OCI-LY7 (cell line): Measurements from ENCODE around the gene ASIP. TPM values are rescaled to one million over a fixed set of nuclear protein-coding genes. Genes with fewer than 3 reads are reported as not detected.
"Not testable (repeated sequence)": the region's sequence is repeated elsewhere in the genome, so short reads cannot be mapped to it uniquely, and the experiment has no call there.

Source experiments
- BruUV-seq: library from RNA; stranded (reverse); fragments of 400-500 nt; replicated peaks from 2 replicates; lab custom pipeline; 2021; lab: Mats Ljungman, UMichigan
- CTCF ChIA-PET: fragments of 300-600 bp; sonication (Branson Sonifier 250); formaldehyde crosslinking; loops from one replicate; lab custom pipeline; 2022; ENCODE audit warnings: antibody characterized with exemption; ENCODE audit not compliant: unreplicated experiment; lab: Charles Lee
- POLR2A ChIA-PET: fragments of 300-600 bp; sonication (Branson Sonifier 250); formaldehyde crosslinking; loops from one replicate; lab custom pipeline; 2022; ENCODE audit warnings: antibody characterized with exemption; lab: Charles Lee
- DNase-seq: peaks from one replicate; pipeline ENCODE4 v3.0.0-alpha.2; 2015; ENCODE audit warnings: low spot score
- H2AFZ ChIP-seq: fragments of 200-600 bp; sonication (generic), shearing (Covaris generic); 2 replicates; pipeline ENCODE4 v1.6.1; 2014; ENCODE audit warnings: mild to moderate bottlenecking, antibody characterized with exemption, low read length, moderate library complexity
- H3K27ac ChIP-seq: fragments of 200-600 bp; sonication (generic); 2 replicates; pipeline ENCODE4 v1.5.1; 2014; ENCODE audit warnings: mixed run types, low read depth, mild to moderate bottlenecking, moderate library complexity, low read length, inconsistent platforms; ENCODE audit not compliant: poor library complexity, severe bottlenecking
- H3K36me3 ChIP-seq: fragments of 200-600 bp; sonication (generic); 2 replicates; pipeline ENCODE4 v1.6.1; 2014; ENCODE audit warnings: mild to moderate bottlenecking, antibody characterized with exemption, low read length, moderate library complexity, mixed read lengths; ENCODE audit not compliant: insufficient read depth
- H3K4me1 ChIP-seq: fragments of 200-600 bp; sonication (generic); 2 replicates; pipeline ENCODE4 v1.5.1; 2014; ENCODE audit warnings: mild to moderate bottlenecking, low read length; ENCODE audit not compliant: insufficient read depth, poor library complexity, severe bottlenecking
- H3K4me2 ChIP-seq: fragments of 200-600 bp; sonication (generic); 2 replicates; pipeline ENCODE4 v1.6.1; 2014; ENCODE audit warnings: mild to moderate bottlenecking, low read length
- H3K4me3 ChIP-seq: fragments of 200-600 bp; sonication (generic); 2 replicates; pipeline ENCODE4 v1.5.1; 2014; ENCODE audit warnings: mild to moderate bottlenecking, low read depth, low read length; ENCODE audit not compliant: poor library complexity, severe bottlenecking
- H3K79me2 ChIP-seq: fragments of 200-600 bp; sonication (generic); 2 replicates; pipeline ENCODE4 v1.6.1; 2016; ENCODE audit warnings: low read depth, mild to moderate bottlenecking, low read length, moderate library complexity, mixed read lengths; ENCODE audit not compliant: insufficient read depth
- H3K9me2 ChIP-seq: fragments of 200-600 bp; sonication (generic); 2 replicates; pipeline ENCODE4 v1.6.1; 2016; ENCODE audit warnings: mild to moderate bottlenecking, low read length, mixed read lengths; ENCODE audit not compliant: insufficient read depth
- H3K9me3 ChIP-seq: fragments of 200-600 bp; sonication (generic); 2 replicates; pipeline ENCODE4 v1.6.1; 2014; ENCODE audit warnings: mild to moderate bottlenecking, mixed run types, low read length, mixed read lengths
- H4K20me1 ChIP-seq: fragments of 200-600 bp; sonication (generic); 2 replicates; pipeline ENCODE4 v1.6.1; 2014; ENCODE audit warnings: mild to moderate bottlenecking, antibody characterized with exemption, low read length, moderate library complexity, mixed read lengths; ENCODE audit not compliant: insufficient read depth
- EZH2phosphoT487 ChIP-seq: fragments of 200-600 bp; sonication (generic); IDR thresholded peaks from 2 replicates; pipeline ENCODE4 v1.6.1; 2018; ENCODE audit warnings: low read depth, borderline replicate concordance, mild to moderate bottlenecking, mixed run types, antibody characterized with exemption, low read length, moderate library complexity, mixed read lengths
- intact Hi-C: fragments of 100-400 bp; cut with micrococcal nuclease; formaldehyde crosslinking; loops from one replicate; pipeline ENCODE4 v1.10.0; 2022; ENCODE audit not compliant: unreplicated experiment
- total RNA-seq, 2 experiments: library from RNA; depleted of rRNA in 1 of 2; stranded (reverse); fragments of >200 nt in 1 of 2; shearing (Covaris generic) in 1 of 2; gene quantifications; 2 replicates each; pipeline ENCODE4 v1.2.3, GENCODE V29; 2014 to 2022
- TF ChIP-seq, protein P1 (sequence below): fragments of 200-600 bp; sonication (generic); conservative IDR thresholded peaks from 2 replicates; pipeline ENCODE4 v1.5.1; 2014; ENCODE audit warnings: mild to moderate bottlenecking, antibody characterized with exemption, low read length, moderate library complexity, mixed read lengths

ASIP gene
- total RNA-seq, 2 experiments from 2014 or later = 0.32 to 0.82 TPM

DNA sequence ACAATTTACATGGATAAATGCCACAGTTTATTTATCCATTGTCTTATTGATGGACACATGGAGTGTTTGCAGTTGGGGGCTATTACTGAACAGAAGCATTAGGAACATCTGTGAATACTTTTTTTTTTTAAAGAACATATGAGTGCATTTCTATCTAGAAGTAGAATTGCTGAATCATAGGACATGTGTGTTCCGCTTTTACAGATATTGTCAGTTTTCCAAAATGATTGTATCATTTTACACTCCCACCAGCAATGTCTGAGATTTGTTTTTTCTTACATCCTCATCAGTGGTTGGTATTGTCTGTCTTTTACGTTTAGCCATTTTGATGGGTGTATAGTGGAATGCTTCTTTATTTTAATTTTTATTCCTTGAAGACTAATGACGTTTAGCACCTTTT, 42.0 kb upstream of the ASIP start:
- Histone ChIP-seq H3K4me2 (no peak overlapping the region), H3K79me2 (no peaks in the 10 kb centered on the region), H3K27ac (no peak overlapping the region), H2AFZ (no peak overlapping the region), H3K4me1 (no peaks in the 10 kb centered on the region), H4K20me1 (no peaks in the 10 kb centered on the region), H3K9me2 (no peaks in the 10 kb centered on the region), H3K4me3 (no peak overlapping the region), H3K9me3 (no peaks in the 10 kb centered on the region), H3K36me3 (no peaks in the 10 kb centered on the region)
- BruUV-seq = no TSS peak
- ChIA-PET POLR2A (no interaction called here), CTCF (no interaction called here)
- TF ChIP-seq EZH2phosphoT487 = no peak
- TF ChIP-seq, protein P1, sequence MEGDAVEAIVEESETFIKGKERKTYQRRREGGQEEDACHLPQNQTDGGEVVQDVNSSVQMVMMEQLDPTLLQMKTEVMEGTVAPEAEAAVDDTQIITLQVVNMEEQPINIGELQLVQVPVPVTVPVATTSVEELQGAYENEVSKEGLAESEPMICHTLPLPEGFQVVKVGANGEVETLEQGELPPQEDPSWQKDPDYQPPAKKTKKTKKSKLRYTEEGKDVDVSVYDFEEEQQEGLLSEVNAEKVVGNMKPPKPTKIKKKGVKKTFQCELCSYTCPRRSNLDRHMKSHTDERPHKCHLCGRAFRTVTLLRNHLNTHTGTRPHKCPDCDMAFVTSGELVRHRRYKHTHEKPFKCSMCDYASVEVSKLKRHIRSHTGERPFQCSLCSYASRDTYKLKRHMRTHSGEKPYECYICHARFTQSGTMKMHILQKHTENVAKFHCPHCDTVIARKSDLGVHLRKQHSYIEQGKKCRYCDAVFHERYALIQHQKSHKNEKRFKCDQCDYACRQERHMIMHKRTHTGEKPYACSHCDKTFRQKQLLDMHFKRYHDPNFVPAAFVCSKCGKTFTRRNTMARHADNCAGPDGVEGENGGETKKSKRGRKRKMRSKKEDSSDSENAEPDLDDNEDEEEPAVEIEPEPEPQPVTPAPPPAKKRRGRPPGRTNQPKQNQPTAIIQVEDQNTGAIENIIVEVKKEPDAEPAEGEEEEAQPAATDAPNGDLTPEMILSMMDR = no peak
- intact Hi-C loops = no loop called here
- no peak for DNase-seq

DNA sequence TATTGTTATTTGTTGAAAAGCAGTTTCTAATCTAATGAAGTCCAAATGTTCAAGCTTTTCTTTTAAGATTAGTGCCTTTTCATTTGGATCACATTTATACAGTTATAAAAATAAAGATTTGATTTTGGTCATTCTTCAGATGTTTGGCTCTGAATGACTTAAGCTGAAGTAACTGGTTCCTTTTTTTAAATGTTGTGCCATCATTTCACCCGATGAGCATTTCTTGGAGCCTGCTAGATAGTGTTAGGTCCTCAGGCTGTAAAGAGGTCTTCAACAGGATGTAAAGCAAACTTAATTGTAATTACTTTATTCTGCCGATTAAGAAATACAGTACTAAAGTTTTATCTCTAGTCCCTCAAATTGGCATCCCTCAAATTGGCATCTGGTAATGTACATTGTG, 41.2 kb upstream of the ASIP start:
- DNase-seq = no peak
- Histone ChIP-seq H3K4me2 (no peak overlapping the region), H3K79me2 (no peaks in the 10 kb centered on the region), H4K20me1 (no peaks in the 10 kb centered on the region), H3K9me2 (no peaks in the 10 kb centered on the region), H3K4me1 (no peaks in the 10 kb centered on the region), H3K4me3 (no peak overlapping the region), H3K36me3 (no peaks in the 10 kb centered on the region), H3K9me3 (no peaks in the 10 kb centered on the region), H3K27ac (no peak overlapping the region), H2AFZ (no peak overlapping the region)
- intact Hi-C loops = no loop called here
- ChIA-PET POLR2A (no interaction called here), CTCF (no interaction called here)
- no TSS peak for BruUV-seq
- TF ChIP-seq EZH2phosphoT487 = no peak
- TF ChIP-seq, protein P1 = no peak

DNA sequence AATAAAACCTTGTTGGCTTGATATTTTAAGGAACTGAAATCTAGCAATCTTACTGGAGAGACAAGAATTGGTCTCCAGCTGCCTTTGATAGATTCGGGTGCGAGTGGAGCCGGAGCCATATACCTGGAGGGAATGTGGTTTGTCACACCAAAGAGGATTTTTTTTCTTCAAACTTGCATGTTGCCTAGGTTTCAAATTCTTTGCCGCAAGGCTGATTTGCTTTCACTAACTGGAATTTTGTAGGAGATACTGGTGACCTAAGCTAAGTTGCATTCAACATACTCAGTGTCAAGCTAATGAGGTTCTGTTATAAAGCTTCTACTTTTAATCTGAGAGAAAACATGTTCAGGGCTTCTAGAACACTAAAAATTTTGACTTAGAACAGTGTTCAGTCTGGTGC, 39.7 kb upstream of the ASIP start:
- peaks cover 4% of the 10 kb centered on the region; the same call in 1 of the 2 replicates for H3K9me3 ChIP-seq
- POLR2A ChIA-PET = interaction anchor here (0.6 kb wide), 3 partner anchors 56 to 529 kb away, joined by 3 to 4 read pairs (median 3); no protein-coding TSS in a partner anchor
- no peaks in the 10 kb centered on the region for H3K79me2 ChIP-seq
- no peaks in the 10 kb centered on the region for H3K9me2 ChIP-seq
- no peaks in the 10 kb centered on the region for H3K4me1 ChIP-seq
- H3K4me3 ChIP-seq = no peak overlapping the region
- no peak overlapping the region for H3K27ac ChIP-seq
- CTCF ChIA-PET = no interaction called here
- no peak overlapping the region for H3K4me2 ChIP-seq
- no peak for DNase-seq
- no peak for TF ChIP-seq EZH2phosphoT487
- TF ChIP-seq, protein P1 = no peak
- no peak overlapping the region for H2AFZ ChIP-seq
- intact Hi-C loops = no loop called here
- no TSS peak for BruUV-seq
- H3K36me3 ChIP-seq = no peaks in the 10 kb centered on the region
- no peaks in the 10 kb centered on the region for H4K20me1 ChIP-seq

DNA sequence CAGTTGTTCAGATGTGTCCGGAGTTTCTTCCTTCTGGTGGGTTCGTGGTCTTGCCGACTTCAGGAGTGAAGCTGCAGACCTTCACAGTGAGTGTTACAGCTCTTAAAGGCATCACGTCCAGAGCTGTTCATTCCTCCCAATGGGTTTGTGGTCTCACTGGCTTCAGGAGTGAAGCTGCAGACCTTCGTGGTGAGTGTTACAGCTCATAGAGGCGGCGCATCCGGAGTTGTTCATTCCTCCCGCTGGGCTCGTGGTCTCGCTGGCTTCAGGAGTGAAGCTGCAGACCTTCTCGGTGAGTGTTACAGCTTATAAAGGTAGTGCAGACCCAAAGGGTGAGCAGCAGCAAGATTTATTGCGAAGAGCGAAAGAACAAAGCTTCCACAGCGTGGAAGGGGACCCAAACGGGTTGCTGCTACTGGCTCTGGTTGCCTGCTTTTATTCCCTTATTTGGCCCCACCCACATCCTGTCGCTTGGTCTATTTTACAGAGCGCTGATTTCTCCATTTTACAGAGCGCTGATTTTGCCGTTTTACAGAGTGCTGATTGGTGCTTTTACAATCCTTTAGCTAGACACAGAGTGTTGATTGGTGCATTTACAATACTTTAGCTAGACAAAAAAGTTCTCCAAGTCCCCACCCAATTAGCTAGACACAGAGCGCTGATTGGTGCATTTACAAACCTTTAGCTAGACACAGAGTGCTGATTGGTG, 35.9 kb upstream of the ASIP start:
- H4K20me1 ChIP-seq, H2AFZ ChIP-seq, intact Hi-C loops, CTCF ChIA-PET, H3K27ac ChIP-seq, H3K79me2 ChIP-seq, H3K36me3 ChIP-seq, BruUV-seq, H3K4me2 ChIP-seq, H3K4me3 ChIP-seq, DNase-seq, H3K9me2 ChIP-seq: not testable (repeated sequence)
- Histone ChIP-seq H3K9me3 (peaks cover 32% of the 10 kb centered on the region; the same call in 1 of the 2 replicates), H3K4me1 (peaks cover 15% of the 10 kb centered on the region)
- POLR2A ChIA-PET = interaction anchor here (0.6 kb wide), 2 partner anchors 38 to 251 kb away, joined by 3 to 4 read pairs; no protein-coding TSS in a partner anchor
